PC-9 (cell line): ENCODE results near the gene BORCS5. TPM values are rescaled to one million over a fixed set of nuclear protein-coding genes. Genes with fewer than 3 reads are reported as not detected.
"Not testable (repeated sequence)": the region's sequence is repeated elsewhere in the genome, so short reads cannot be mapped to it uniquely, and the experiment has no call there.

Experiments
- BruUV-seq: library from RNA; stranded (reverse); fragments of 400-500 nt; replicated peaks from 2 replicates; lab custom pipeline; 2021; lab: Mats Ljungman, UMichigan
- CTCF ChIA-PET: fragments of 300-600 bp; sonication (Branson Sonifier 250); formaldehyde crosslinking; loops from one replicate; lab custom pipeline; 2022; ENCODE audit warnings: antibody characterized with exemption; lab: Charles Lee
- POLR2A ChIA-PET: fragments of 300-600 bp; sonication (Branson Sonifier 250); formaldehyde crosslinking; loops from one replicate; lab custom pipeline; 2022; ENCODE audit warnings: antibody characterized with exemption; ENCODE audit not compliant: unreplicated experiment; lab: Charles Lee
- DNase-seq, 2 experiments: peaks; one replicate each; pipeline versions ENCODE4 v3.0.0 to v3.0.0-alpha.2; 2015 to 2022; ENCODE audit warnings: mixed read lengths in 1 of 2
- H2AFZ ChIP-seq: fragments of 200-600 bp; sonication (generic); 2 replicates; pipeline ENCODE4 v1.8.1; 2017; ENCODE audit warnings: antibody characterized with exemption
- H3F3A ChIP-seq: fragments of 200-600 bp; sonication (generic); 2 replicates; pipeline ENCODE4 v1.8.1; 2017; ENCODE audit warnings: antibody characterized with exemption, mild to moderate bottlenecking, low read depth; ENCODE audit not compliant: insufficient read depth
- H3K27ac ChIP-seq: fragments of 200-600 bp; sonication (generic); 2 replicates; pipeline ENCODE4 v1.6.1; 2016; ENCODE audit warnings: mixed run types
- H3K27me3 ChIP-seq: fragments of 200-600 bp; sonication (generic); 2 replicates; pipeline ENCODE4 v1.6.1; 2016; ENCODE audit warnings: low read depth, mixed run types; ENCODE audit not compliant: insufficient read depth
- H3K36me3 ChIP-seq: fragments of 200-600 bp; sonication (generic); 2 replicates; pipeline ENCODE4 v1.6.1; 2016; ENCODE audit warnings: low read depth, mixed run types
- H3K4me1 ChIP-seq: fragments of 200-600 bp; sonication (generic); replicated peaks from 2 replicates; pipeline ENCODE4 v1.6.1; 2016; ENCODE audit warnings: mixed run types; ENCODE audit not compliant: insufficient read depth
- H3K4me2 ChIP-seq: fragments of 200-600 bp; sonication (generic); 2 replicates; pipeline ENCODE4 v1.6.1; 2017; ENCODE audit warnings: mixed run types
- H3K4me3 ChIP-seq: fragments of 200-600 bp; sonication (generic); 2 replicates; pipeline ENCODE4 v1.6.1; 2016; ENCODE audit warnings: mixed run types
- H3K79me2 ChIP-seq: fragments of 200-600 bp; sonication (generic); 2 replicates; pipeline ENCODE4 v1.6.1; 2017; ENCODE audit warnings: low read depth, mixed run types
- H3K9me2 ChIP-seq: fragments of 200-600 bp; sonication (generic); 2 replicates; pipeline ENCODE4 v1.8.1; 2017; ENCODE audit warnings: mild to moderate bottlenecking; ENCODE audit not compliant: insufficient read depth
- H3K9me3 ChIP-seq: fragments of 200-600 bp; sonication (generic); 2 replicates; pipeline ENCODE4 v1.8.1; 2016; ENCODE audit warnings: low read depth; ENCODE audit not compliant: insufficient read depth
- H4K20me1 ChIP-seq: fragments of 200-600 bp; sonication (generic); 2 replicates; pipeline ENCODE4 v1.8.1; 2017; ENCODE audit not compliant: insufficient read depth
- CTCF ChIP-seq: fragments of 200-600 bp; sonication (generic); conservative IDR thresholded peaks from 2 replicates; pipeline ENCODE4 v1.6.1; 2017; ENCODE audit warnings: mixed run types, antibody characterized with exemption, mild to moderate bottlenecking, moderate library complexity
- EZH2 ChIP-seq: fragments of 200-600 bp; sonication (generic); IDR thresholded peaks from 2 replicates; pipeline ENCODE4 v1.8.0; 2017; ENCODE audit warnings: antibody characterized with exemption, low read depth
- intact Hi-C: fragments of 100-400 bp; cut with micrococcal nuclease; formaldehyde crosslinking; loops from one replicate; pipeline ENCODE4 v1.10.0; 2022; ENCODE audit not compliant: unreplicated experiment
- total RNA-seq: library from RNA; stranded (reverse); gene quantifications from 2 replicates; pipeline ENCODE4 v1.2.3, GENCODE V29; 2021

The BORCS5 gene
- total RNA-seq, 1 experiment from 2014 or later = 19.7 TPM

GRCh38 chr12:12405882-12406281 is 49.0 kb downstream of the BORCS5 start:
- no peaks in the 10 kb centered on the region for H4K20me1 ChIP-seq
- BruUV-seq = no TSS peak
- H3K79me2 ChIP-seq = peaks cover 4% of the 10 kb centered on the region; the same call in 1 of the 2 replicates
- TF ChIP-seq EZH2 (no peak), CTCF (no peak)
- ChIA-PET CTCF (no interaction called here), POLR2A (interaction anchor here (0.6 kb wide), 1 partner anchor 48 kb away, joined by 4 read pairs; no protein-coding TSS in a partner anchor)
- no peaks in the 10 kb centered on the region for H3K9me2 ChIP-seq
- no peaks in the 10 kb centered on the region for H3K9me3 ChIP-seq
- H3K27me3 ChIP-seq = no peaks in the 10 kb centered on the region
- 0 out of 2 replicates have a peak, but pooled peaks cover under 1% of the 10 kb centered on the region for H3K36me3 ChIP-seq
- H3K4me3 ChIP-seq = no peak overlapping the region
- no peaks in the 10 kb centered on the region for H3F3A ChIP-seq
- no peak overlapping the region for H2AFZ ChIP-seq
- H3K4me1 ChIP-seq = no peaks in the 10 kb centered on the region
- intact Hi-C loops = no loop called here
- H3K4me2 ChIP-seq = no peak overlapping the region
- DNase-seq = no peak
- no peak overlapping the region for H3K27ac ChIP-seq

GRCh38 chr12:12406762-12407161 is 49.9 kb downstream of the BORCS5 start:
- H3K4me2 ChIP-seq = no peak overlapping the region
- H2AFZ ChIP-seq = no peak overlapping the region
- no peak overlapping the region for H3K4me3 ChIP-seq
- CTCF ChIA-PET = no interaction called here
- no peaks in the 10 kb centered on the region for H3K9me3 ChIP-seq
- H3K79me2 ChIP-seq = no peaks in the 10 kb centered on the region
- H3K27me3 ChIP-seq = no peaks in the 10 kb centered on the region
- no peak overlapping the region for H3K27ac ChIP-seq
- H4K20me1 ChIP-seq = no peaks in the 10 kb centered on the region
- intact Hi-C loops = no loop called here
- no peaks in the 10 kb centered on the region for H3F3A ChIP-seq
- no peak for DNase-seq
- H3K4me1 ChIP-seq = no peaks in the 10 kb centered on the region
- H3K9me2 ChIP-seq = no peaks in the 10 kb centered on the region
- no TSS peak for BruUV-seq
- no peaks in the 10 kb centered on the region for H3K36me3 ChIP-seq
- POLR2A ChIA-PET = no interaction called here
- TF ChIP-seq EZH2 (no peak), CTCF (no peak)

GRCh38 chr12:12408265-12408690 is 51.4 kb downstream of the BORCS5 start:
- H3F3A ChIP-seq = no peaks in the 10 kb centered on the region
- no TSS peak for BruUV-seq
- no peaks in the 10 kb centered on the region for H4K20me1 ChIP-seq
- H3K27me3 ChIP-seq = no peaks in the 10 kb centered on the region
- no peaks in the 10 kb centered on the region for H3K9me2 ChIP-seq
- no peak overlapping the region for H3K4me2 ChIP-seq
- intact Hi-C loops = no loop called here
- no peaks in the 10 kb centered on the region for H3K79me2 ChIP-seq
- ChIA-PET CTCF (no interaction called here), POLR2A (no interaction called here)
- no peak for TF ChIP-seq CTCF
- TF ChIP-seq EZH2 = no peak
- no peaks in the 10 kb centered on the region for H3K9me3 ChIP-seq
- H2AFZ ChIP-seq = no peak overlapping the region
- no peaks in the 10 kb centered on the region for H3K36me3 ChIP-seq
- no peak for DNase-seq
- no peak overlapping the region for H3K4me3 ChIP-seq
- H3K4me1 ChIP-seq = no peaks in the 10 kb centered on the region
- H3K27ac ChIP-seq = no peak overlapping the region

GRCh38 chr12:12409337-12409736 is 52.5 kb downstream of the BORCS5 start:
- H3F3A ChIP-seq, H3K36me3 ChIP-seq, H3K4me1 ChIP-seq, H3K9me2 ChIP-seq, H3K27ac ChIP-seq, H4K20me1 ChIP-seq, H3K9me3 ChIP-seq, intact Hi-C loops, H3K79me2 ChIP-seq, H2AFZ ChIP-seq, POLR2A ChIA-PET, CTCF ChIA-PET, BruUV-seq, DNase-seq, H3K27me3 ChIP-seq, H3K4me3 ChIP-seq, H3K4me2 ChIP-seq: not testable (repeated sequence)
